GM18499 (cell line): Measurements from ENCODE around the gene AP4S1.
"Not testable (repeated sequence)": the region's sequence is repeated elsewhere in the genome, so short reads cannot be mapped to it uniquely, and the experiment has no call there.

Experiments
- ATAC-seq: cut with Tn5 transposase; IDR thresholded peaks from one replicate; pipeline ENCODE4 v1.9.1; 2021; ENCODE audit warnings: moderate number of reproducible peaks; ENCODE audit not compliant: insufficient read depth, unreplicated experiment

Gene AP4S1

GRCh38 chr14:31004007-31004406 lies 21.4 kb upstream of the AP4S1 start:
- ATAC-seq: not testable (repeated sequence)

GRCh38 chr14:31006703-31007102 lies 18.7 kb upstream of the AP4S1 start:
- no peak for ATAC-seq

DNA sequence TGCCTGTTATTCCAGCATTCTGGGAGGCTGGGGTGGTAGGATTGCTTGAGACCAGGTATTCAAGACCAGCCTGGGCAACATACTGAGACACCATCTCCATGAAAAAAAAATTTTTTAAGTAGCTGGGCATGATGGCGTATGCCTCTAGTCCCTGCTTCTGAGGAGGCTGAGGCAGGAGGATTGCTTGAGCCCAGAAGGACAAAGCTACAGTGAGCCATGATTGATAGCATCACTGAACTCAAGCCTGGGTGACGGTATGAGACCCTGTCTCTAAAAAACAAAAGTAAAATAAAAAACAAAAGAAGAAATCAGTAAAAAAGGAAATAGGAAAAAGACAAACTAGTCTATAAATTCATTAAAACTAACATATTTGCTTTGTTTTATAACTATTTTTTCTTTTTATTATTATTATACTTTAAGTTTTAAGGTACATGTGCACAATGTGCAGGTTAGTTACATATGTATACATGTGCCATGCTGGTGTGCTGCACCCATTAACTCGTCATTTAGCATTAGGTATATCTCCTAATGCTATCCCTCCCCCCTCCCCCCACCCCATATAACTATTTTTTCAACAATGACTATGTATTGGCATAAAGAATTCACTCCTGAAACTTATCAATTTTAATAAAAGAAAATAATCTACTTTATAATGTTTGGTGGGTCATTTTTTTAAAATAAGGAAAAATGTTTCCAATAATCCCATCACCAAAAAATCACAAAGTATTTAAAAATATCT lies 15.4 kb upstream of the AP4S1 start:
- no peak for ATAC-seq

GRCh38 chr14:31010935-31011334 lies 14.5 kb upstream of the AP4S1 start:
- no peak for ATAC-seq

GRCh38 chr14:31013841-31014240 lies 11.6 kb upstream of the AP4S1 start:
- ATAC-seq: no peak

DNA sequence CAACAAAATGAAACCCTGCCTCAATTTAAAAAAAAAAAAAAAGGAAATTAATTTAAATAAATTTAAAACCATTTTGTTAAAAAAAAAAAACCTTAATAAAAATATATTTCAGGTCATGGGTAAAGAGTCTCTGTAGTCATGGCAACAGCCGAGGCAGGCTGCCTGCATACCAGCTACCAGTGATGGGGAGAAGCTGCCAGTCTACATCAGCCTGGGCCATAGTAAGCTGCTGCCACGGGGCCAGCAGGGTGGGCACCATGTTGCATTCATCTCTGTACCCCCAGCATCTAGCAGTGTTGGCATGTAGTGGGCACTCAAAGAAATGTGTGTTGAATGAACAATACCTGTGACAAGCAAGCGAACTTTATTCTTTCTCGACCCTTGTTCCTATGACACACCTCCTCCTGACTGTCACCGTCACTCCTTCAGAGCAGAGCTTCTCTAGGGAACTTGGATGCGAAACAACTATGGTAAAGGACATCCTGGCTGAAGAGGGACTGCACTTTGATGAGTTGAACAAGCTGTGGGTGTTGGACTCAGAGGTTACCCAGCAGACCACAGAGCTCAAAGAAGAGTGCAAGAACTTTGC lies 7.3 kb upstream of the AP4S1 start:
- ATAC-seq: no peak

- no peak for ATAC-seq
Measured at GRCh38 chr14:31020834-31021575, 4.4 kb upstream of the AP4S1 start.

- no peak for ATAC-seq
Measured at GRCh38 chr14:31021576-31021949, 3.9 kb upstream of the AP4S1 start.

DNA sequence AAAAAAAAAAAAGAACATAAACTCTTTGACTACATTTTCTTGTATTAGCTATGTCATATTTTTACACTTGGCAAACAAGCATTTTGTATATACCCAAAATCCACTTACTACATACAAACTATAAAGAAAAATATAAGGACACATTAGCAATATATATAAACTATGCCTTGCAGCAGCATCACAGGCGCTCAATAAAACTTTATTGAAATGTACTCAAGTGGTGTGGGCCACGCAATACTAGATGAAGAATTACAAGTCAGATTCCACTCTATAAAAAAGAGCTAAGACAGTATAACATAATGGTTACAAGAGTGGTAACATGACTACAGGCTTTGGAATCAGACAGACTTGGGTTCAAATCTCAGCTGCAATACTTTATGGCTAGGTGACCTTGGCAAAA lies 3.1 kb upstream of the AP4S1 start:
- no peak for ATAC-seq

- no peak for ATAC-seq
Measured at GRCh38 chr14:31024010-31024480, 1.4 kb upstream of the AP4S1 start.

- no peak for ATAC-seq
Measured at GRCh38 chr14:31024577-31025366, 677 bp upstream of the AP4S1 start.

DNA sequence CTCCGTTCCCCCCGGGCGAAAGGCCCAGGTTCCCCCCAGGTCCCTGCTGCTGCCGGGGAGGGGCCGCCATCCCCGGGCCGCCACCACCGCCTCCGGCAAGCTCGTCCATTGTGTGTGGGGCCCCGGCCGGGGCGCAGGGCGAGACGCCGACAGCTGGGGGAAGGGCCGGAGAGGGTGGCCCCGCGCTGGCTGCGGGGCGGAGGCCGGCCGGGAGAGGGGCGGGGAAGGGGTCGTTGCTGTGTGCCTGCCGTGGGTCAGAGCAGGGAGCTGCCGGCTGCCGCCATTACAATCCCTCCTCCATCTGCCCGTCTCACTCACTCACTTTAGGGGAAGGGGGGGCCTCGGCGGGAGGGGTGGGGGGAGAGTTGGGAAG lies 614 bp downstream of the AP4S1 start, which contains the start of gene STRN3:
Gene STRN3 (minus strand): TSS at position 303 of the 373 bp plus-strand sequence. CDS start 194 bp downstream, at position 109.
- ATAC-seq: no peak

- ATAC-seq: peak; percentile 66
Measured at GRCh38 chr14:31026450-31027235, 1.2 kb downstream of the AP4S1 start.

GRCh38 chr14:31027847-31028246 lies 2.4 kb downstream of the AP4S1 start:
- no peak for ATAC-seq

DNA sequence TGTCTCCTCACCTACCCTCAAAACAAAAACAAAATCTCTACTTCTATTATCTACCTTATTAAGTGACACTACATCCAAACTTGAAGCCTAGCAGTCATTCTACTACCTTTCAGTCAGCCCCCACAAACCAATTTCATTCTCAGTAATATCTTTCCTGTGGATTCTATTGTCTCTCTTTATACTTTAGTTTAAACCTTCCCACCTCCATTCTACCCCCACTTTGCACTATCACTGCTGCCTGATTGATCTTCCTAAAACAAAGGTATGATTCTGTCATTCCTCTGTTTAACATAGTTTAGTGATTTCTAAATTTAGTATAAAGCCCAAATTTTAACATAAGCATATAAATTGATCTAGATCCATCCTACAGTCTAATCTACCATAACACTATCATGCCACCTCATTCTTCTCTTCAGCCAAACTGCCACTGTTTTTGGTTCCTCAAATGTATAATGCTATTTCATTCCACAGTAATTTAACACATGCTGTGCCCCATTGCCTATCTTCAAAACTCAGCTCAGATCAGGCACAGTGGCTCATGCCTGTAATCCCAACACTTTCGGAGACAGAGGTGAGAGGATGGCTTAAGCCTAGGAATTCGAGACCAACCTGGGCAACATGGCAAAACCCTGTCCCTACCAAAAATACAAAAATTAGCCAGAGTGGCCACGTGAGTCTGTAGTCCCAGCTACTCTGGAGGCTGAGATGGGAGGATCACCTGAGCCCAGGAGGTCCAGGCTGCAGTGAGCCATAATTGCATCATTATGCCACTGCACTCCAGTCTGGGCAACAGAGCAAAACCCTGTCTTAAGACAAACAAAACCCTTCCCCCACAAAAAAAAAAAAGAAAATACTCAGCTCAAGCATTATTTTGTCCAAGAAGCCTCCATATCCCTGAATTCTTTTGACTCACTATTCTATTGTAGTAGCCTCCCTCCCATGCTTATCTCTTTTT lies 3.8 kb downstream of the AP4S1 start:
- no peak for ATAC-seq

GRCh38 chr14:31030469-31030868 lies 5.0 kb downstream of the AP4S1 start:
- ATAC-seq: no peak

- ATAC-seq: no peak
Measured at GRCh38 chr14:31036552-31036951, 11.1 kb downstream of the AP4S1 start.

- no peak for ATAC-seq
Measured at GRCh38 chr14:31037709-31038221, 12.3 kb downstream of the AP4S1 start.
